Endodermal cell (in vitro differentiated cells): ENCODE results near the gene ZNF655. TPM values are rescaled to one million over a fixed set of nuclear protein-coding genes. Genes with fewer than 3 reads are reported as not detected.

Experiments used
- DNase-seq: peaks from one replicate; pipeline ENCODE4 v3.0.0-alpha.2; 2017
- H3K27ac ChIP-seq: 2 replicates; pipeline ENCODE4 v1.5.1; 2013; ENCODE audit warnings: mild to moderate bottlenecking, low read depth, low read length, moderate library complexity
- H3K27me3 ChIP-seq: 2 replicates; pipeline ENCODE4 v1.6.1; 2013; ENCODE audit warnings: mild to moderate bottlenecking, low read length, moderate library complexity; ENCODE audit not compliant: insufficient read depth, control insufficient read depth, poor library complexity, severe bottlenecking
- H3K36me3 ChIP-seq: 2 replicates; pipeline ENCODE4 v1.7.0; 2013; ENCODE audit warnings: mild to moderate bottlenecking, low read length, moderate library complexity; ENCODE audit not compliant: control insufficient read depth, insufficient read depth
- H3K4me1 ChIP-seq: one replicate; pipeline ENCODE4 v1.7.0; 2013; ENCODE audit warnings: low read length; ENCODE audit not compliant: control insufficient read depth, insufficient read depth
- H3K4me3 ChIP-seq: 2 replicates; pipeline ENCODE4 v1.5.1; 2013; ENCODE audit warnings: mild to moderate bottlenecking, low read length, moderate library complexity
- H3K9ac ChIP-seq: 2 replicates; pipeline ENCODE4 v1.6.1; 2013; ENCODE audit warnings: mild to moderate bottlenecking, low read length, moderate library complexity; ENCODE audit not compliant: poor library complexity, severe bottlenecking; ENCODE audit errors: extremely low read depth
- H3K9me3 ChIP-seq: 2 replicates; pipeline ENCODE4 v1.6.1; 2013; ENCODE audit warnings: mild to moderate bottlenecking, low read length, moderate library complexity; ENCODE audit not compliant: control insufficient read depth
- H3K27ac Mint-ChIP-seq: 2 replicates; pipeline ENCODE4 v1.8.0; 2020; ENCODE audit warnings: mixed read lengths
- H3K27me3 Mint-ChIP-seq: 2 replicates; pipeline ENCODE4 v1.8.0; 2021; ENCODE audit warnings: mild to moderate bottlenecking, mixed read lengths; ENCODE audit not compliant: insufficient read depth
- H3K36me3 Mint-ChIP-seq: 2 replicates; pipeline ENCODE4 v1.8.0; 2020; ENCODE audit warnings: low read depth, mixed read lengths
- H3K4me1 Mint-ChIP-seq: 2 replicates; pipeline ENCODE4 v1.8.0; 2020; ENCODE audit warnings: mixed read lengths
- H3K4me3 Mint-ChIP-seq: 2 replicates; pipeline ENCODE4 v1.8.0; 2020; ENCODE audit warnings: mild to moderate bottlenecking, moderate library complexity, mixed read lengths
- H3K9me3 Mint-ChIP-seq: 2 replicates; pipeline ENCODE4 v1.8.0; 2020; ENCODE audit warnings: mild to moderate bottlenecking, mixed read lengths
- CTCF ChIP-seq: fragments of 200-600 bp; sonication (generic); conservative IDR thresholded peaks from 2 replicates; pipeline ENCODE4 v1.5.0; 2021; ENCODE audit warnings: antibody characterized with exemption, mild to moderate bottlenecking
- WGBS, 2 experiments: methylation state at CpG; one replicate each; pipeline versions ENCODE4 v1.1.5 to v1.1.7; 2013; ENCODE audit warnings: missing lambda C conversion rate in 2 of 2, mixed read lengths in 1 of 2; ENCODE audit not compliant: insufficient coverage in 1 of 2, insufficient read length in 1 of 2; 5-methylcytosine and 5-hydroxymethylcytosine counted together
- total RNA-seq, 2 donors: library from RNA; stranded (reverse); fragmentation: NEBNext Ultra II Directional in 1 of 2; extraction: Animal tissue kit (Norgen Biotek cat#: 25700) in 1 of 2; gene quantifications; 2 replicates in 1 of 2; 3 replicates in 1 of 2; pipeline ENCODE4 v1.2.1, GENCODE V29; 2021

ZNF655 gene
- total RNA-seq, 2 donors from 2014 or later = 57.0 to 58.2 TPM

DNA sequence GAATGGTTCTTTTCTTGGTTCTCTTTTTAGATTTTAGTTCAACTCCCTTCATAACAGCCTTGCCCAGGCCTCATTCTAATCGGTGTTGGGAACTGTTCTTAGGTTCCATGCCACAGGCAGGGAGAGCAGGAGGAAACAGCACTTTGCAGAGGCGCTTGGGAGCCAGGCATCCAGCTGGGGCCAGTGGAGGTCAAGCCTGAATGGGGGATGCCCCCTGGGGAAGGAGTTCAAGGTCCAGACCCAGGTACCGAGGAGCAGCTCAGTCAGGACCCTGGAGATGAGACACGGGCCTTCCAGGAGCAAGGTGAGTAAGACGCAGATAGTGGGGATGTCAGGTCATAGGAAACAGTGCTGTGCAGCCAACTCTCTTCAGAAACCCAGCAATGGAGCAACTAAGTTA lies 62.8 kb downstream of the ZNF655 start:
- H3K27me3 Mint-ChIP-seq = peaks cover 3% of the 10 kb centered on the region
- peaks cover 76% of the 10 kb centered on the region for H3K36me3 Mint-ChIP-seq
- no peak overlapping the region for H3K27ac Mint-ChIP-seq
- DNase-seq = no peak
- Histone ChIP-seq H3K27me3 (no peaks in the 10 kb centered on the region), H3K4me1 (peaks cover 5% of the 10 kb centered on the region), H3K9me3 (no peaks in the 10 kb centered on the region), H3K27ac (no peak overlapping the region), H3K36me3 (peaks cover 78% of the 10 kb centered on the region), H3K4me3 (no peak overlapping the region), H3K9ac (no peak overlapping the region)
- H3K4me3 Mint-ChIP-seq = no peak overlapping the region
- peaks cover 16% of the 10 kb centered on the region for H3K4me1 Mint-ChIP-seq
- no peak for TF ChIP-seq CTCF
- H3K9me3 Mint-ChIP-seq = peaks cover 1% of the 10 kb centered on the region
- 93 to 95% methylated on average over 4 to 5 of the region's 5 CpGs for WGBS, 2 experiments

GRCh38 chr7:99622596-99622995 lies 64.2 kb downstream of the ZNF655 start:
- Histone ChIP-seq H3K4me1 (peaks cover 5% of the 10 kb centered on the region), H3K4me3 (no peak overlapping the region), H3K27me3 (no peaks in the 10 kb centered on the region), H3K27ac (no peak overlapping the region), H3K36me3 (peaks cover 91% of the 10 kb centered on the region), H3K9me3 (no peaks in the 10 kb centered on the region), H3K9ac (no peak overlapping the region)
- Mint-ChIP-seq H3K9me3 (no peaks in the 10 kb centered on the region), H3K36me3 (peaks cover 87% of the 10 kb centered on the region), H3K27me3 (no peaks in the 10 kb centered on the region), H3K4me1 (peaks cover 15% of the 10 kb centered on the region), H3K4me3 (no peak overlapping the region), H3K27ac (no peak overlapping the region)
- no peak for TF ChIP-seq CTCF
- no peak for DNase-seq
- WGBS, 2 experiments = 92% methylated on average over 7 to 10 of the region's 10 CpGs

DNA sequence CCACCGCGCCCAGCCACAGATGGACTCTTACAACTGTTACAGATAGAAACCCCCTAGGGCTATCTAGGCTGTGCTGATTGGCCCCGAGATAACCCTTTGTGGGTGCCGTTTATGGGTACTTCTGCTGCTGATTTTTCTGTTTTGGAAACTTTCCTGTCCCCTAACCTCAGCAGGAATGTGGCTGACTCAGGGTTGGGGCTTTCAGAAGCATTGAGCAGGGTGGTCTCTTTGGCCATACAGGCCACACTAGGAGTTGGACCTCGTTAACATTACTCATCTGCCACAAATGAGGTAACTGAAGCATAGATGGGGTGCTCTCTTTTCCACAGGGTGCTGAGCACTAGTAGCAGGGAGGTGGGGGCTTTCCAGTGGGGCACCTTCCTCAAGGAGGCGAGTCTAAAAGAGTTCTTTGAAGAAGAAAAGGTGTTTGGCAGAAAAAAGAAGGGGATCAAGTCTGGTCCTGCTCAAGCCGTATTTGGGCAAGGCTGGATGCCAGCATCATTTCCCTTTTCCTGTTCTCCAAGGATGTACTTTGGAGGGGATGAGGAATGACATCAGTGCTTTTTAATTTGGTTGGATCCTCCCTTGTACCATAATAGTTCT lies 64.8 kb downstream of the ZNF655 start:
- Mint-ChIP-seq H3K27me3 (no peaks in the 10 kb centered on the region), H3K36me3 (peaks cover 89% of the 10 kb centered on the region), H3K27ac (no peak overlapping the region), H3K4me3 (no peak overlapping the region), H3K9me3 (no peaks in the 10 kb centered on the region), H3K4me1 (peaks cover 10% of the 10 kb centered on the region)
- Histone ChIP-seq H3K4me1 (peaks cover 5% of the 10 kb centered on the region), H3K4me3 (no peak overlapping the region), H3K36me3 (peaks cover 97% of the 10 kb centered on the region), H3K9me3 (no peaks in the 10 kb centered on the region), H3K9ac (no peak overlapping the region), H3K27ac (no peak overlapping the region), H3K27me3 (no peaks in the 10 kb centered on the region)
- WGBS, 2 experiments = 93 to 96% methylated on average over 5 to 7 of the region's 7 CpGs
- DNase-seq = no peak
- TF ChIP-seq CTCF = no peak
